Left renal pelvis (tissue), 4 donors: ENCODE measurements around the gene NAPG. TPM values are rescaled to one million over a fixed set of nuclear protein-coding genes. Genes with fewer than 3 reads are reported as not detected.
A peak's percentile ranks its signal among the peaks of the same experiment; 100 is the strongest.
"Not testable (repeated sequence)": the region's sequence is repeated elsewhere in the genome, so short reads cannot be mapped to it uniquely, and the experiment has no call there.

ENCODE experiments used
- DNase-seq, 4 donors: peaks; one replicate each; pipeline ENCODE4 v3.0.0-alpha.2; 2013; ENCODE audit warnings: low read depth in 4 of 4, low spot score in 3 of 4
- polyA plus RNA-seq, 4 donors: library from polyadenylated mRNA; unstranded; fragments of 120-200 nt; gene quantifications; one replicate each; pipeline ENCODE4 v1.2.1, GENCODE V29; 2013; ENCODE audit not compliant: insufficient read length in 4 of 4

The NAPG gene
- polyA plus RNA-seq, 4 donors: 22.5 to 26.3 (median 23.4) TPM

DNA sequence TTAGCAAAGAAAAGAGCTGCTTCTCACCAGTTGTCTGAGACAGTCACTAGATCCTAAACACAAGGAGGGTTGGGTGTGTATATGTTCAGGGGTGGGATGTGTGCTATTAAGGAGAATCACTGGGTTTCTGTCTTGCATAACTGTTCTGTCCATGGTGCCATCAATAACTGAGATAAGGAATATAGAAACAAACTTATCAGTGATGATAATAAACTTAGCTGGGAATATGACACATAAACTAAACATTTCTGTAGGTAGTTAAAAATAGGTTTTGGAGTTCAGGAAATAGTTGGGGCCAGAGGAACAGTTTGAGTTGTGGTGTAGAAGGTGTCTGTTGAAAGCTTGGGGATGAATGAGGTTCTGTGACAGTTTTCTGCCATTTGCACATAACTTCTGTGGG is 17.4 kb downstream of the NAPG start:
- no peak for DNase-seq

DNA sequence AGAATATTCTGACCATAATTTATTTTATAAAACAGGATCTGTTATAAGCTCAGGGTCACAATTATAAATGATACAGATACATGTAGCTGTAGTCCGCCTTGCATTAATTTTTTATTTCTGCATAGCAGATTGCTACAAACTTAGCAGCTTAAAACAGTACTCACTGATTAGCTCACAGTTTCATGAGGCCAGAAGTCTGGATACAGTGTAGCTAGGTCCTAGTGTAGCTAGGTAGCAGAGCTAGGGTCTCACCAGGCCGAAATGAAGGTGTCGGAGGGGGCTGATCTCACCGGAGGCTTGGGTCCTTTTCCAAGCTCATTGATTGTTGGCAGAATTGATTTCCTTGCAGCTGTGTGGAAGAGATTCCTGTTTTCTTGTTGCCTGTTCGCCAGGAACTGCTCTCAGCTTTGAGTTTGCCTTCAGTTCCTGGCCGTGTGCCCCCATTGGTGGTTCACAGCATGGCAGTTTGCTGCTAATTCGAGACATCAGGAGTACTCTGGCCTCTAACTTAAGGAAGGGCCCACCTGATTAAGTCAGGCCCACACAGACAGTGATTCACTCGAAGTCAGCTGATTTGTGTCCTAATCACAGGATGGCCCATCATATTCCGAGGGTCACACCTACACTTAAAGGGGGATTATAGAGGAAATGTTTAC is 18.4 kb downstream of the NAPG start:
- no peak for DNase-seq

DNA sequence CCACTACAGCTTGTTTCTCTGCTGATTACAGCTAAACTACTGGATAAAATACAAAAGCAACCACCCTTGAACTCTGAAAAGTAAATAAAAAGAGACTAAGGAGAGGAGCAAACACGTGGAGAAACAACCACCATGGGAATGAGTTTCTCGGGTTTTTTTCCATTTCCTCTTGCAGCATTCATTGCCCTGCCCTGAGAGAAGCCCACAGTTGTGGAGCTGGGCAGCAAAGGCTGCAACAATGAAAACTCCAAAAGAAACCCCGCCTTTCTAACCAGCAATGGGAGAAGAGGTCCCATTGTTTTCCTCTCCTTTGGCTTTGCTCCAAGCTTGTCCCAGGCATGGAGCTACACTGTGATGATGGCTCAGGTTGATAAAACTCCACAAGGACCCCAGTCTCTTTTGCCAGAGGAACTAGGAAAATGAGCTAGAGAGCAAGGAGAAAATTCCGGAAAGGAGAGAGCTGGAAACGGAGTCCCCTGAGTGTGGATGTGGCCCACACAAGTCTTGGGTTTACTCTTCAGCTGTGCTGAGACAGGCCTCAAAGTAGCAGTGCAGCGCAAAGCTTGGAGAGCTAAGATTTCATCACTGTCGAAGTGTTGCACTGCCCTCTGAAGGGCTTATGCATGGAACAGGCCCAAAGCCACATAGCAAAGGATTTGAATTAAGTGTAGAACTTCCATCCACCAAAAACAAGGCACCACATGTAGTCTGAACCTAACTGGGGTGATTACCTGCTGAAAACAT is 20.9 kb downstream of the NAPG start:
- DNase-seq: no peak

- DNase-seq: no peak
Observed at GRCh38 chr18:10552226-10552625, 26.4 kb downstream of the NAPG start.

DNA sequence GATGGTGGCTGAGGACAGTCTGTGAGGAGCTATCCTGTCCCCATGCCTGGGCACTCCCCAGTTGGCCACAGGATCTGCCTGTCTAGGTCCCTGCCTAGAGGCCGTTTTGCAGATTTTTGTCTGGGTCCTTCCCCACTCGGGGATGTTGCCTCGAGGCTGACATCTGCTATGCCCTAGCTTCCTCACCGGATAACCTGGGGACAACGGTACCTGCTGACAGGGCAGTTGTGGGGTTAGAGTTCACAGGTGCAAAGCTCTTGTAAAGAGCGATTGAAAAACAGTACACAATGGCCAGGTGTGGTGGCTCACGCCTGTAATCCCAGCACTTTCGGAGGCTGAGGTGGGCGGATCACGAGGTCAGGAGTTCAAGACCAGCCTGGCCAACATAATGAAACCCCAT is 30.4 kb downstream of the NAPG start:
- DNase-seq: not testable (repeated sequence)

GRCh38 chr18:10557085-10557677 is 31.4 kb downstream of the NAPG start:
- DNase-seq: no peak

GRCh38 chr18:10558243-10558966 is 32.6 kb downstream of the NAPG start:
- DNase-seq: no peak

DNA sequence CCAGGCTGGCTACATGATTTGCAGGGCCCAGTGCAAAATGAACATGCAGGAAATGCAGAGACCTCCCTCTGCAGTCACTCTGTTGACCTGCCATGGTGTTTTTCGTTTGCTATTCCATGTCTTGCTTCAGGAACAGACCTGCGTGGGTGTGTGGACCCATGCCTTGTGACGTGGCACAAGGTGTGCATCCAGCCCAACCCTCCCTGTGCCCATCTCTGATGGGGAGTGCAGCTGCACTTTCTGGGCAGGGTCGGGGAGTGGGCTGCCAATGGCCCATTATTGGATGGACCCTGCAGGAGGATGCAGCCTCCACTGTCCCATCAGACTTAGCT is 33.1 kb downstream of the NAPG start:
- DNase-seq: no peak

DNA sequence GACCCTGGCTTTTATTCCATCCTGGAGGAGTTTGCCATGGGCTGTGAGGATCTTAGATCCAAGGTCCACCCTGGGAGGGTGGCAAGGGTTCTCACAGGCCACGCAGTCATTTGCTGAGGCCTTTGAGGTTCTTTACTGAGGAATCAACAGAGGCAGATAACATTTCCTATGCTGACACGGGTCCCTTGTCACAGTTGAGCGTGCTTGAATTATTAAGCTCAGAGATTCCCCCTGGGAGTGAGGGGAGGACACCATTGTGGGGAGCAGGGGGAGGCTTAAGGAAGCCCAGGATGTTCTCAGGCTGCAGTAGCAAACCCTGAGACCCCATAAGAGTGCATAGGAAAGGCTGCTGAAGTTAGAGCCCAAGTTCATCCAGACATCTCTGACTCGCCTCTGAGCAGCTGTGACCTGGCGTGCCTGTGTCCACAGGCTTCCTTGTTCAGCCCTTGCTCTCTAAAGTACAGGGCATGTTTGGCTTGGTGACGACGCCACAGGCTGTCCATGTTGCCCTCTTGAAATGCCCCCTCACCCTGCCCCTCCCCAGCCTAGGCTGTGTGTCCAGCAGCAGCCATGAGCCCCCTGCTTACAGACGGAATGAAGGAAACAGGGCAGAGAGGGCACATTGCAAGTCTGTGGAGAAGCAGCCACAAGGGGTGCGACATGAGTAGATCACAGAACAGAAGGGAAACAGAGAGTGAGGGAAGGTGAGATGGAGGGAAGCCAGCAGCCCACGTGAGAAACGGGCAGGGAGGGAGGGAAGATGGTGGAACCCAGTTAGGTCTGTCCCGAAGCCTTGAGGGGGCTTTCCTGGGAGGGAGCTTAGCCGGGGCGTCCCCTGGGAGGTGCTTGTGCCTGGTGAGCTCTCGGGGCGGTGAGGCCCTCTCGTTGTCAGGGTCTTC is 34.0 kb downstream of the NAPG start:
- no peak for DNase-seq

DNA sequence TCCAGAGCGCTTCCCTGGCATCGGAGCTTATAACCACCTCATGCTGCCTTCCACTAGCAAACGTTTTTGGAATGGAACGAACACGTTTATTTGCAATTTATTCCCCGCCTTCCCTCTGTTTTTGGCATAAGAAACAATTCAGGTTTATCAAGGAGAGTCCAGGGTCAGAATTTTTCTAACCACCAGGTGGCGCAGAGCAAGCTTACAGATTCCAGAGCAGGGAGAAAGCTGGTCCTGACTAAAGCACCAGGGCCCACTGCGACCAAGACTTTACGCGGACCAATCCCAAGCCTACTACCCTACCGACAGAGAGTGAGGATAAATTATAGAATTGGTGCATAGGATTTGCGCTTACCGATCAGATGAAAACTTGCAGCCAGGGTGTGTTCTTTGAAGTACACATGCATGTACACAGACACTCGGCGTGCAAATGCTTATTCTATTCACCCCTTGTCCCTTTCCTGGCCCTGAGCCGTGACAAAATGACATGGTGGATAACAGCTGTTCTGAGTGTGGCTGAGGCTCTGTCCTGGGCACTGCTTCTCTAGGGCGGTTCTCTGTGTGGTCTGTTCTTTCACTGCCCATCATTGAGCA is 34.7 kb downstream of the NAPG start:
- DNase-seq: peak; percentile 62 to 77 (median 71)

GRCh38 chr18:10562773-10563160 is 36.9 kb downstream of the NAPG start:
- DNase-seq: no peak

GRCh38 chr18:10563886-10564285 is 38.1 kb downstream of the NAPG start:
- DNase-seq: no peak

DNA sequence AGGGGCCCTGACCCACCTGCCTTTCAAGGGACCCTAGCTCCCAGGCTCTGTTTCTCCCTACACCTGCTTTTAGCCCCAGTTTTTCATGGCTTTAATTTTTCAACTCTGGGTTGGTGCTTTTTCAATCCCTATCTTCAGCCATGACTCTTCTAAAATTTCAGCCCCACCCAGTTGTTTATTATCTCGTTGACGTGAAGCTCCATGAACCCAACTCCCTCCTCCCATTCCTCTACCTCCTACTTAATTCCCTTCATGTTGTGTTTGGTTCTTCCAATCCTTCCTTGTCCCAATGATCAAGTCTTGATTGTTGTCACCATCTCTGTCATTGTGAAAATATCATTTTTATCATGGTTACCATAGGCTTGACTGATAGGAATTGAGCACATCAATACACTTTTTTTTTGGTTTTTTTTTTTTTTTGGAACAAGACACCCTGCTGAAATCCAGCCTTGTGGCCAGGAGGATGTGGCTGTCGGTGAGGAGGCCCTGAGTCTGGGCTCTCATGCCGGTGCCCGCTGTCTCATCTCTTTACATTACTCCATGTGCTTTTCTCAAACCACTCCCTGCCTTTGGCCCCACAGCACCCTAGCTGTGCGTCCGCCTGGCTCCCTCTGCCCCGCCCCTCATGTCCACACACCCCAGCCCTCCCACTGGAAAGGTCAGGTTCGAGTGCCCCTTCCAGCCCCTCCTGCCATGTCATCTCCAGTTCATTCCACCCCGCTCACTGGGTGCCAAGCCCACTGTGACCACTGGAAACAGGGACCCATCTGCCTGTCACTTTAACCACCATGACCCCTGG is 39.3 kb downstream of the NAPG start:
- DNase-seq: no peak

DNA sequence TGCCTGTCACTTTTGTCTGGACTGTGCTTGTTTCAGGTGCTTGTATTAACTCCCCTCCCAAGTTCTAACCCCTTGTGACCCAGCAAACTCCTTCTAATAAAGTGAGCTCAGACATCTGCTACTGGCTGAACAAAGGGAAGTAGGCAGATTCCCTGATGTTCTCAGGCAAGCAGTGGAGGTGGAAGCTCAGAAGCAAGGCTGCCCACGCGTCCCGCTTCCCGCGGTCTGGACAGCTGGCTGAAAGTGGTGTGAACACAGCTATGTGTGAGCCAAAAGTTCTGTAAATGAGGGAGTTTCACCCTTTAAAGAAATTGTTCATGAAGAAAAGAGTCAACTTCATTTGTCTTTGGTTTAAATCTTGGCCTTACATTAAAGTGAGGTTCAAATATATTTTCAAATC is 40.0 kb downstream of the NAPG start:
- DNase-seq: no peak

DNA sequence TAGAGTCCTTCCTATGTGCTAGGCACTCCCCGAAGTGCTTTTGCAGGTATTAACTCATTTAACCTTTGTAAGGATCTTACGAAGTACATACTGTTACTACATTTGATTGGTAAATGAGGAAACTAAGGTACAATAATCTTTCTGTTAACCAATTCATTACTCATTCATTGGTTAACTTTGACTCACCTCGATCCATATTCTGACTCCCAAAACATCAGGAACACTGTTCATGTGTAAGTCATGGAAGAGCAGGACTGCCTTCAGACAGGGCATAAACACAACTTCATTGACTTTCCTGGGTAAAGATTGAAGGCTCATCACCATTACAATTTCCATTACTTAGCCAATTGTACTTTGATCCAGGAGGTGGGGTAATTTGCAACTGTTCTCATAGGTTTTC is 40.6 kb downstream of the NAPG start:
- no peak for DNase-seq

GRCh38 chr18:10569941-10570340 is 44.1 kb downstream of the NAPG start:
- DNase-seq: not testable (repeated sequence)

DNA sequence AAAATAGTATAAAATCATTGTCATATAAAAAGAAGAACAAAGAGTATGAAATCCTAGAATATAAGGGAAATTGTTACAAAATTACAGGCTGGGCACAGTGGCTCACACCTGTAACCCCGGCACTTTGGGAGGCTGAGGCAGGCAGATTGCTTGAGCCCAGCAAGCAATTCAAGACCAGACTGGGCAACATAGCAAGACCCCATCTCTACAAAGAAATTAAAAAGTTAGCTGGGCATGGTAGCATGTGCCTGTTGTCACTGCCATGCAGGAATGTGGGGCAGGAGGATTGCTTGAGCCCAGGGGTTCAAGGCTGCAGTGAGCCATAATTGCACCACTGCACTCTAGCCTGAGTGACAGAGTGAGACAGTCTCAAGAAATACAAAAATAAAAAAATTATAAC is 44.8 kb downstream of the NAPG start:
- DNase-seq: no peak

DNA sequence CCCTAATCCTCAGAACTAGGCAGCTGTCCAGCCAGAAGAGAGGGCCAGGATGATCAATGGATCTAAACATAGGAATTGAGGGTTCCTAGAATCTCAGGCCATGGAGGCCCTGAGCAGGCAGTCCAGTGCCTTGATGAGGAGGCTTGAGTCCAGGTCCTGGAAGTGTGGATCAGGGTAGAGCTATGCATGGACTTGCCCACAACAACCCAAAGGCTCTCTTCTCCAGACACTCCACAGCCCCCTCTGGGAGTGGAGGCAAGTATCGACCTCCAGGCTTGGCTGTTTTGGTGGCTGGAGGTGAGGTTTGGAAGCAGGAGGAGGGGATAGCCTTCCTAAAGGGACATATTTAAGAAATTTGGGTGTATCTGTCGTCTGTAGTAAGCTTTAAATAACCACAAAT is 45.7 kb downstream of the NAPG start:
- no peak for DNase-seq

DNA sequence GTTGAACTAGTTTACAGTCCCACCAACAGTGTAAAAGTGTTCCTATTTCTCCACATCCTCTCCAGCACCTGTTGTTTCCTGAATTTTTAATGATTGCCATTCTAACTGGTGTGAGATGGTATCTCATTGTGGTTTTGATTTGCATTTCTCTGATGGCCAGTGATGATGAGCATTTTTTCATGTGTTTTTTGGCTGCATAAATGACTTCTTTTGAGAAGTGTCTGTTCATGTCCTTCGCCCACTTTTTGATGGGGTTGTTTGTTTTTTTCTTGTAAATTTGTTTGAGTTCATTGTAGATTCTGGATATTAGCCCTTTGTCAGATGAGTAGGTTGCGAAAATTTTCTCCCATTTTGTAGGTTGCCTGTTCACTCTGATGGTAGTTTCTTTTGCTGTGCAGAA is 47.4 kb downstream of the NAPG start:
- DNase-seq: not testable (repeated sequence)
